Measurements from ENCODE around the gene ADPRH. TPM values are rescaled to one million over a fixed set of nuclear protein-coding genes. Genes with fewer than 3 reads are reported as not detected.

Gene ADPRH
- total and polyA plus RNA-seq, 9 donors, result 2.1 to 14.6 (median 4.5) TPM

GRCh38 chr3:119635719-119636118 lies 56.4 kb downstream of the ADPRH start:
- no peak for TF ChIP-seq EP300 (IDR thresholded peaks at IDR 0.05)
- TF ChIP-seq CTCF (IDR thresholded peaks at IDR 0.05), result no peak
- TF ChIP-seq POLR2A (IDR thresholded peaks at IDR 0.05), result no peak
- H3K27ac ChIP-seq, result no peak overlapping the region
- no peaks in the 10 kb centered on the region for H3K9me3 ChIP-seq
- intact Hi-C loops (cut with DNase I), result no loop called here
- DNase-seq, result no peak
- peaks cover 7% of the 10 kb centered on the region for H3K4me1 ChIP-seq (ENCODE audit: insufficient read depth)
- no peak overlapping the region for H3K4me3 ChIP-seq
- no peaks in the 10 kb centered on the region for H3K36me3 ChIP-seq
- no peaks in the 10 kb centered on the region for H3K27me3 ChIP-seq
- WGBS, 3 donors, result 83 to 94% (median 92%) methylated on average over 10 of the region's 10 CpGs

- no peak for DNase-seq
- no peaks in the 10 kb centered on the region for H3K9me3 ChIP-seq
- peaks cover 7% of the 10 kb centered on the region for H3K4me1 ChIP-seq (ENCODE audit: insufficient read depth)
- no peaks in the 10 kb centered on the region for H3K27me3 ChIP-seq
- no peaks in the 10 kb centered on the region for H3K36me3 ChIP-seq
- H3K4me3 ChIP-seq, result no peak overlapping the region
- TF ChIP-seq POLR2A (IDR thresholded peaks at IDR 0.05), result no peak
- no peak for TF ChIP-seq EP300 (IDR thresholded peaks at IDR 0.05)
- no peak for TF ChIP-seq CTCF (IDR thresholded peaks at IDR 0.05)
- WGBS, 3 donors, result 26 to 36% (median 27%) methylated on average over 1 of the region's 1 CpG
- intact Hi-C loops (cut with DNase I), result no loop called here
- H3K27ac ChIP-seq, result no peak overlapping the region
These were observed 57.0 kb downstream of the ADPRH start for GRCh38 chr3:119636249-119636648.

- no peak for DNase-seq
- H3K4me3 ChIP-seq, result no peak overlapping the region
- 91 to 96% (median 96%) methylated on average over 4 of the region's 4 CpGs for WGBS, 3 donors
- no peaks in the 10 kb centered on the region for H3K36me3 ChIP-seq
- H3K9me3 ChIP-seq, result no peaks in the 10 kb centered on the region
- no peaks in the 10 kb centered on the region for H3K27me3 ChIP-seq
- H3K4me1 ChIP-seq (ENCODE audit: insufficient read depth), result peaks cover 5% of the 10 kb centered on the region
- intact Hi-C loops (cut with DNase I), result no loop called here
- no peak for TF ChIP-seq POLR2A (IDR thresholded peaks at IDR 0.05)
- TF ChIP-seq EP300 (IDR thresholded peaks at IDR 0.05), result no peak
- TF ChIP-seq CTCF (IDR thresholded peaks at IDR 0.05), result no peak
- H3K27ac ChIP-seq, result no peak overlapping the region
These were observed 57.8 kb downstream of the ADPRH start for GRCh38 chr3:119636891-119637611.

GRCh38 chr3:119637679-119638477 lies 58.6 kb downstream of the ADPRH start:
- TF ChIP-seq POLR2A (IDR thresholded peaks at IDR 0.05), result no peak
- no peak for TF ChIP-seq EP300 (IDR thresholded peaks at IDR 0.05)
- no peak for TF ChIP-seq CTCF (IDR thresholded peaks at IDR 0.05)
- 68 to 77% (median 69%) methylated on average over 3 of the region's 3 CpGs for WGBS, 3 donors
- Histone ChIP-seq H3K4me3 (no peak overlapping the region), H3K4me1 (ENCODE audit: insufficient read depth) (peaks cover 2% of the 10 kb centered on the region), H3K27ac (no peak overlapping the region), H3K36me3 (no peaks in the 10 kb centered on the region), H3K9me3 (no peaks in the 10 kb centered on the region), H3K27me3 (no peaks in the 10 kb centered on the region)
- DNase-seq, result no peak
- intact Hi-C loops (cut with DNase I), result no loop called here

Other genes with a start within 250 kb of the ADPRH start
- gene TMEM39A, start 115.9 kb upstream of the ADPRH start, total RNA-seq, result 10 to 100 TPM; 22.3 to 58.1 (median 39.1) TPM
- gene TMEM39A, start 115.9 kb upstream of the ADPRH start, polyA plus RNA-seq, result 10 to 100 TPM; 12.9 to 22.0 TPM
- 10 to 100 TPM; 12.1 to 26.2 (median 14.6) TPM for gene POGLUT1, start 110.5 kb upstream of the ADPRH start, total RNA-seq
- 10 to 100 TPM in 1 of 2 donors, 1 to 10 TPM in 1; 6.6 to 12.1 TPM for gene POGLUT1, start 110.5 kb upstream of the ADPRH start, polyA plus RNA-seq
- 10 to 100 TPM; 38.7 to 82.4 (median 71.3) TPM for gene TIMMDC1, start 80.9 kb upstream of the ADPRH start, total RNA-seq
- gene TIMMDC1, start 80.9 kb upstream of the ADPRH start, polyA plus RNA-seq, result 10 to 100 TPM; 46.7 to 74.9 TPM
- under 1 TPM in 6 of 7 donors, not detected in 1; 0.11 to 0.60 (median 0.26) TPM for gene CD80, start 19.9 kb upstream of the ADPRH start, total RNA-seq
- under 1 TPM; 0.07 to 0.73 TPM for gene CD80, start 19.9 kb upstream of the ADPRH start, polyA plus RNA-seq
- 1 to 10 TPM in 4 of 7 donors, under 1 TPM in 3; 0.53 to 9.9 (median 1.2) TPM for gene PLA1A, start 18.4 kb downstream of the ADPRH start, total RNA-seq
- 1 to 10 TPM; 2.2 to 3.9 TPM for gene PLA1A, start 18.4 kb downstream of the ADPRH start, polyA plus RNA-seq
- 1 to 10 TPM in 6 of 7 donors, under 1 TPM in 1; 0.83 to 5.0 (median 2.7) TPM for gene POPDC2, start 81.1 kb downstream of the ADPRH start, total RNA-seq
- gene POPDC2, start 81.1 kb downstream of the ADPRH start, polyA plus RNA-seq, result 1 to 10 TPM; 3.0 to 4.6 TPM
- 10 to 100 TPM; 12.4 to 30.6 (median 24.0) TPM for gene COX17, start 97.9 kb downstream of the ADPRH start, total RNA-seq
- 10 to 100 TPM; 26.9 to 42.2 TPM for gene COX17, start 97.9 kb downstream of the ADPRH start, polyA plus RNA-seq
- gene CFAP91, start 123.5 kb downstream of the ADPRH start, total RNA-seq, result 10 to 100 TPM in 6 of 7 donors, 1 to 10 TPM in 1; 9.6 to 47.9 (median 16.1) TPM
- gene CFAP91, start 123.5 kb downstream of the ADPRH start, polyA plus RNA-seq, result 1 to 10 TPM; 5.3 to 7.3 TPM
- gene NR1I2, start 202.6 kb downstream of the ADPRH start, total RNA-seq, result under 1 TPM; 0.20 to 0.62 (median 0.34) TPM
- gene NR1I2, start 202.6 kb downstream of the ADPRH start, polyA plus RNA-seq, result under 1 TPM; 0.21 to 0.37 TPM

Data from ovary (tissue), 9 donors.